HL-60 (cell line): ENCODE measurements around the gene MC1R.

ENCODE experiments used
- DNase-seq, 2 experiments: peaks; one replicate each; pipeline ENCODE4 v3.0.0-alpha.2; 2010 to 2020; ENCODE audit warnings: low read depth in 1 of 2, low spot score in 1 of 2
- H3K27ac ChIP-seq: fragments of 250-450 bp; sonication (Bioruptor Pico); replicated peaks from 2 replicates; pipeline ENCODE4 v1.5.1; 2020; ENCODE audit warnings: mild to moderate bottlenecking, moderate library complexity
- H3K27me3 ChIP-seq: fragments of 250-450 bp; sonication (Bioruptor Pico); 2 replicates; pipeline ENCODE4 v1.5.1; 2021; ENCODE audit warnings: mild to moderate bottlenecking, moderate library complexity; ENCODE audit not compliant: insufficient read depth, poor library complexity, severe bottlenecking
- H3K4me3 ChIP-seq: replicated peaks from 2 replicates; pipeline ENCODE4 v1.5.1; 2011; ENCODE audit warnings: mild to moderate bottlenecking, control low read depth, low read length; ENCODE audit not compliant: insufficient read depth
- GABPA ChIP-seq: IDR thresholded peaks from 2 replicates; pipeline ENCODE4 v1.6.1; 2012; ENCODE audit warnings: low read depth
- POLR2AphosphoS5 ChIP-seq: IDR thresholded peaks from 2 replicates; pipeline ENCODE4 v1.6.1; 2012; ENCODE audit warnings: low read depth
- SPI1 ChIP-seq: IDR thresholded peaks from 2 replicates; pipeline ENCODE4 v1.6.1; 2012; ENCODE audit warnings: low read depth, mild to moderate bottlenecking, borderline replicate concordance
- TF ChIP-seq, protein P1 (sequence below): IDR thresholded peaks from 2 replicates; pipeline ENCODE4 v1.6.1; 2012; ENCODE audit warnings: low read depth; ENCODE audit not compliant: insufficient replicate concordance
- TF ChIP-seq, protein P2 (sequence below): IDR thresholded peaks from one replicate; pipeline ENCODE4 v1.5.1; 2011; ENCODE audit warnings: low read length, control low read depth, inconsistent platforms; ENCODE audit not compliant: insufficient read depth

The MC1R gene

DNA sequence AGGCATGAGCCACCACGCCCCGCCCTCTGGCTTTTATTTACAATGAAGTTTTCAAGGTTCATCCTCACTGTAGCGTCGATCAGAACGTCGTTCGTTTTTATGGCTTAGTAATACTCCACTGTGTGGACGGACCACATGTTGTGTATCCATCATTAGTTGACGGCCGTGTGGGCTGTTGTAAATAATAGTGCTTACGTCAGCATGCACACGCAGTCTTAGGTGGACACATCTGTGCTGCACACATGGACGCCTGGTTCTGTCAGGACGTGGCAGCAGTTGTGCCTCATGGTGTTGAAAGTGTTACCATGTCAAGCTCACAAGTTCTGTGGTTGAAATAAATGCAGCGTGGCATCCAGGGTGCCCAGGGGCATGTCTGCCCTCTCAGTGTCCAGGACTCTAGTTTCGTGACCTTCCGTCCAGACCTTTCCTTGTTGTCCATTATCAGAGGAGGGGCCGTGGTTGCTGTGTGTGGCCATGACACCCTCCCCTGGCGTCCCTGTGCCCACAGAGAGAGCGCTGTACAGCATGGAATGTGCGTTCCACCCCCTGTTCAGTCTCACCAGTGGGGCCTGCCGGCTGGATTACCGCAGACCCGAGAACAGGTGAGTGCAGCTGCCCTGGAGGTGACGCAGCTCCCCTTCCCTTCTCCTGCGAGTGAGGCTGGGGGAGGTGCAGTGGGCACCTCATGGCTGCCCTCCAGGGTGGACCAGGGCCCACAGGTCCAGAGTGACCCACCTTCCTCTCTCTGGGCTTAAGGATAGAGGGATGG, 23.0 kb upstream of the MC1R start:
- H3K4me3 ChIP-seq: no peak overlapping the region
- no peak for DNase-seq
- TF ChIP-seq SPI1 (no peak), POLR2AphosphoS5 (no peak), GABPA (no peak)
- TF ChIP-seq, protein P1, sequence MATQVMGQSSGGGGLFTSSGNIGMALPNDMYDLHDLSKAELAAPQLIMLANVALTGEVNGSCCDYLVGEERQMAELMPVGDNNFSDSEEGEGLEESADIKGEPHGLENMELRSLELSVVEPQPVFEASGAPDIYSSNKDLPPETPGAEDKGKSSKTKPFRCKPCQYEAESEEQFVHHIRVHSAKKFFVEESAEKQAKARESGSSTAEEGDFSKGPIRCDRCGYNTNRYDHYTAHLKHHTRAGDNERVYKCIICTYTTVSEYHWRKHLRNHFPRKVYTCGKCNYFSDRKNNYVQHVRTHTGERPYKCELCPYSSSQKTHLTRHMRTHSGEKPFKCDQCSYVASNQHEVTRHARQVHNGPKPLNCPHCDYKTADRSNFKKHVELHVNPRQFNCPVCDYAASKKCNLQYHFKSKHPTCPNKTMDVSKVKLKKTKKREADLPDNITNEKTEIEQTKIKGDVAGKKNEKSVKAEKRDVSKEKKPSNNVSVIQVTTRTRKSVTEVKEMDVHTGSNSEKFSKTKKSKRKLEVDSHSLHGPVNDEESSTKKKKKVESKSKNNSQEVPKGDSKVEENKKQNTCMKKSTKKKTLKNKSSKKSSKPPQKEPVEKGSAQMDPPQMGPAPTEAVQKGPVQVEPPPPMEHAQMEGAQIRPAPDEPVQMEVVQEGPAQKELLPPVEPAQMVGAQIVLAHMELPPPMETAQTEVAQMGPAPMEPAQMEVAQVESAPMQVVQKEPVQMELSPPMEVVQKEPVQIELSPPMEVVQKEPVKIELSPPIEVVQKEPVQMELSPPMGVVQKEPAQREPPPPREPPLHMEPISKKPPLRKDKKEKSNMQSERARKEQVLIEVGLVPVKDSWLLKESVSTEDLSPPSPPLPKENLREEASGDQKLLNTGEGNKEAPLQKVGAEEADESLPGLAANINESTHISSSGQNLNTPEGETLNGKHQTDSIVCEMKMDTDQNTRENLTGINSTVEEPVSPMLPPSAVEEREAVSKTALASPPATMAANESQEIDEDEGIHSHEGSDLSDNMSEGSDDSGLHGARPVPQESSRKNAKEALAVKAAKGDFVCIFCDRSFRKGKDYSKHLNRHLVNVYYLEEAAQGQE: no peak
- TF ChIP-seq, protein P2, sequence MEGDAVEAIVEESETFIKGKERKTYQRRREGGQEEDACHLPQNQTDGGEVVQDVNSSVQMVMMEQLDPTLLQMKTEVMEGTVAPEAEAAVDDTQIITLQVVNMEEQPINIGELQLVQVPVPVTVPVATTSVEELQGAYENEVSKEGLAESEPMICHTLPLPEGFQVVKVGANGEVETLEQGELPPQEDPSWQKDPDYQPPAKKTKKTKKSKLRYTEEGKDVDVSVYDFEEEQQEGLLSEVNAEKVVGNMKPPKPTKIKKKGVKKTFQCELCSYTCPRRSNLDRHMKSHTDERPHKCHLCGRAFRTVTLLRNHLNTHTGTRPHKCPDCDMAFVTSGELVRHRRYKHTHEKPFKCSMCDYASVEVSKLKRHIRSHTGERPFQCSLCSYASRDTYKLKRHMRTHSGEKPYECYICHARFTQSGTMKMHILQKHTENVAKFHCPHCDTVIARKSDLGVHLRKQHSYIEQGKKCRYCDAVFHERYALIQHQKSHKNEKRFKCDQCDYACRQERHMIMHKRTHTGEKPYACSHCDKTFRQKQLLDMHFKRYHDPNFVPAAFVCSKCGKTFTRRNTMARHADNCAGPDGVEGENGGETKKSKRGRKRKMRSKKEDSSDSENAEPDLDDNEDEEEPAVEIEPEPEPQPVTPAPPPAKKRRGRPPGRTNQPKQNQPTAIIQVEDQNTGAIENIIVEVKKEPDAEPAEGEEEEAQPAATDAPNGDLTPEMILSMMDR: no peak
- H3K27me3 ChIP-seq: no peaks in the 10 kb centered on the region
- H3K27ac ChIP-seq: no peak overlapping the region

- DNase-seq: no peak
- Histone ChIP-seq H3K27me3 (no peaks in the 10 kb centered on the region), H3K27ac (no peak overlapping the region), H3K4me3 (no peak overlapping the region)
- TF ChIP-seq POLR2AphosphoS5 (no peak), SPI1 (no peak), GABPA (no peak)
- TF ChIP-seq, protein P2: no peak
- TF ChIP-seq, protein P1: no peak
Measured at GRCh38 chr16:89897204-89897603, 21.5 kb upstream of the MC1R start.

DNA sequence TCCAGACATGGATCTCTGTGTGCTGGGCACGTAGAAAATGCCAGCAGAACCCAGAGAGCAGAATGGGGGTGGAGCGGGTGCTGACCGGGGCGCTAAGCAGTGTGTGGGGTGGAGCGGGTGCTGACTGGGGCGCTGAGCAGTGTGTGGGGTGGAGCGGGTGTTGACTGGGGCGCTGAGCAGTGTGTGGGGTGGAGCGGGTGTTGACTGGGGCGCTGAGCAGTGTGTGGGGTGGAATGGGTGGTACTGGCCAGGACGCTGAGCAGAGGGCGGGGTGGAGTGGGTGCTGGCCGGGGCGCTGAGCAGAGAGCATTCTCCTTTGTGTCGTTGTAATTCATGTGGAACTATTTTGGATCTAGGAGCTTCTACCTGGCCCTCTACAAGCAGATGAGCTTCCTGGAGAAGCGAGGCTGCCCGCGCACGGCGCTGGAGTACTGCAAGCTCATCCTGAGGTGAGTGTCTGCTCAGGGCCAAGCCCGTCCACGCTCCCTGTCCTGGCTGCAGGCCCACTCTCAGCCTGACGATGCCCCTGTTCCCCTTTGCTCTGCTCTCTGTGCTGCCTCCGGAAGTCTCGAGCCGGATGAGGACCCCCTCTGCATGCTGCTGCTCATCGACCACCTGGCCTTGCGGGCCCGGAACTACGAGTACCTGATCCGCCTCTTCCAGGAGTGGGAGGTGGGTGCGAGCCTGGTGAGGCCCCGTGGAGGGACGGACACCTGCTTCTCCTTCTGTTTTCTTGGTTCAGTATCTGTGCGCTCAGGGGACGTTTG, 20.3 kb upstream of the MC1R start:
- TF ChIP-seq, protein P1: no peak
- TF ChIP-seq, protein P2: no peak
- TF ChIP-seq SPI1 (no peak), GABPA (no peak), POLR2AphosphoS5 (no peak)
- DNase-seq: no peak
- Histone ChIP-seq H3K4me3 (no peak overlapping the region), H3K27ac (no peak overlapping the region), H3K27me3 (no peaks in the 10 kb centered on the region)
